Thyroid gland (tissue), 4 donors: ENCODE data around the gene LRP2BP. TPM values are rescaled to one million over a fixed set of nuclear protein-coding genes. Genes with fewer than 3 reads are reported as not detected.

Experiments used
- DNase-seq, 2 donors: peaks; one replicate each; pipeline ENCODE4 v3.0.0-alpha.2; 2019
- H3K27ac ChIP-seq, 3 donors: fragments of 200-600 bp; sonication (generic); 1 replicate in 2 of 3; 2 replicates in 1 of 3; pipeline ENCODE4 v1.5.1; 2016 to 2019; ENCODE audit warnings: mild to moderate bottlenecking in 1 of 3, moderate library complexity in 1 of 3
- H3K27me3 ChIP-seq: fragments of 200-600 bp; sonication (generic); one replicate; pipeline ENCODE4 v1.5.1; 2019
- H3K36me3 ChIP-seq, 2 donors: fragments of 200-600 bp; sonication (generic); one replicate each; pipeline ENCODE4 v1.5.1; 2016 to 2019
- H3K4me1 ChIP-seq, 2 donors: fragments of 200-600 bp; sonication (generic); one replicate each; pipeline ENCODE4 v1.5.1; 2017 to 2019
- H3K4me3 ChIP-seq, 3 donors: fragments of 200-600 bp; sonication (generic); replicated peaks in 1 of 3; 1 replicate in 2 of 3; 2 replicates in 1 of 3; pipeline ENCODE4 v1.5.1; 2016; ENCODE audit warnings: mild to moderate bottlenecking in 1 of 3
- H3K9me3 ChIP-seq: fragments of 200-600 bp; sonication (generic); one replicate; pipeline ENCODE4 v1.5.1; 2017
- CTCF ChIP-seq, 6 experiments: fragments of 200-600 bp in 3 of 6; fragments of 450-650 bp in 3 of 6; sonication (generic) in 3 of 6; IDR thresholded peaks; one replicate each; pipeline ENCODE4 v1.5.1; 2016 to 2019; ENCODE audit warnings: antibody characterized with exemption in 6 of 6, mild to moderate bottlenecking in 2 of 6, inconsistent platforms in 1 of 6, moderate library complexity in 1 of 6
- POLR2A ChIP-seq, 2 donors: fragments of 450-650 bp; IDR thresholded peaks; one replicate each; pipeline ENCODE4 v1.6.1; 2017; ENCODE audit warnings: antibody characterized with exemption in 2 of 2, mild to moderate bottlenecking in 2 of 2, moderate library complexity in 1 of 2
- WGBS, 2 donors: methylation state at CpG; one replicate each; pipeline ENCODE4 v1.1.5; 2017; 5-methylcytosine and 5-hydroxymethylcytosine counted together
- intact Hi-C: fragments of 100-400 bp; cut with DNase I; formaldehyde crosslinking; loops from one replicate; pipeline ENCODE4 v1.15.1; 2023
- total RNA-seq, 4 donors: library from RNA; depleted of rRNA; stranded (reverse); fragments of >200 nt; gene quantifications; one replicate each; pipeline ENCODE4 v1.2.3, GENCODE V29; 2016

Gene LRP2BP
- total RNA-seq, 4 donors from 2014 or later: 1.4 to 3.1 (median 2.3) TPM

GRCh38 chr4:185381288-185382196, 14.2 kb downstream of the LRP2BP start:
- intact Hi-C loops: loop anchor here (10.0 kb wide), 1 partner anchor 77 kb away; no protein-coding TSS in a partner anchor
- Histone ChIP-seq H3K4me3 (no peak overlapping the region), H3K27me3 (no peaks in the 10 kb centered on the region), H3K4me1 (peaks cover 22 to 31% of the 10 kb centered on the region in 2 donors), H3K27ac (peak overlapping the region; percentile 42 to 62 (median 60)), H3K36me3 (no peaks in the 10 kb centered on the region), H3K9me3 (no peaks in the 10 kb centered on the region)
- DNase-seq: no peak
- TF ChIP-seq POLR2A (IDR thresholded peaks at IDR 0.05) (no peak), CTCF (IDR thresholded peaks at IDR 0.05) (no peak)
- WGBS, 2 donors: 41 to 51% methylated on average over 4 of the region's 4 CpGs

- Histone ChIP-seq H3K9me3 (no peaks in the 10 kb centered on the region), H3K4me1 (peaks cover 19 to 31% of the 10 kb centered on the region in 2 donors), H3K27ac (no peak overlapping the region), H3K36me3 (no peaks in the 10 kb centered on the region), H3K4me3 (no peak overlapping the region), H3K27me3 (no peaks in the 10 kb centered on the region)
- intact Hi-C loops: loop anchor here (10.0 kb wide), 1 partner anchor 76 kb away; no protein-coding TSS in a partner anchor
- DNase-seq: no peak
- TF ChIP-seq POLR2A (IDR thresholded peaks at IDR 0.05) (no peak), CTCF (IDR thresholded peaks at IDR 0.05) (no peak)
- 86 to 90% methylated on average over 1 of the region's 1 CpG for WGBS, 2 donors
Observed at GRCh38 chr4:185380320-185380719, 15.4 kb downstream of the LRP2BP start.

- Histone ChIP-seq H3K9me3 (no peaks in the 10 kb centered on the region), H3K27me3 (no peaks in the 10 kb centered on the region), H3K27ac (no peak overlapping the region), H3K4me1 (peaks cover 17 to 35% of the 10 kb centered on the region in 2 donors), H3K36me3 (no peaks in the 10 kb centered on the region), H3K4me3 (no peak overlapping the region)
- DNase-seq: no peak
- 95 to 96% methylated on average over 13 of the region's 13 CpGs for WGBS, 2 donors
- TF ChIP-seq CTCF (IDR thresholded peaks at IDR 0.05) (no peak), POLR2A (IDR thresholded peaks at IDR 0.05) (no peak)
- intact Hi-C loops: loop anchor here (10.0 kb wide), 1 partner anchor 75 kb away; no protein-coding TSS in a partner anchor
Observed at GRCh38 chr4:185379326-185380295, 16.1 kb downstream of the LRP2BP start.

GRCh38 chr4:185378264-185378663, 17.5 kb downstream of the LRP2BP start:
- TF ChIP-seq CTCF (IDR thresholded peaks at IDR 0.05): no peak
- TF ChIP-seq POLR2A (IDR thresholded peaks at IDR 0.05): no peak
- Histone ChIP-seq H3K4me3 (no peak overlapping the region), H3K27me3 (no peaks in the 10 kb centered on the region), H3K27ac (no peak overlapping the region), H3K4me1 (peaks cover 7 to 25% of the 10 kb centered on the region in 2 donors), H3K9me3 (no peaks in the 10 kb centered on the region), H3K36me3 (no peaks in the 10 kb centered on the region)
- WGBS, 2 donors: 80 to 87% methylated on average over 6 of the region's 6 CpGs
- intact Hi-C loops: no loop called here
- no peak for DNase-seq
